Measurements from ENCODE around the gene ZNF296.

- TF ChIP-seq POLR2AphosphoS5 (IDR thresholded peaks at IDR 0.05; ENCODE audit: low read depth, low read length) (no peak; the same call in 1 of the 2 replicates), CTCF (IDR thresholded peaks at IDR 0.05 in 2 of 3, conservative IDR thresholded peaks at IDR 0.05 in 1 of 3; ENCODE audit: borderline replicate concordance in 1 of 3, insufficient read depth in 1 of 3, low read depth in 2 of 3, low read length in 2 of 3) (peak; percentile 67 to 95 (median 90); a peak in 5 of 6 replicates), EZH2 (IDR thresholded peaks at IDR 0.05) (no peak), ELF1 (IDR thresholded peaks at IDR 0.05; ENCODE audit: borderline replicate concordance, low read depth) (no peak), MAX (IDR thresholded peaks at IDR 0.05) (no peak), POLR2A (IDR thresholded peaks at IDR 0.05; ENCODE audit: borderline replicate concordance, extremely low read depth, insufficient read depth, insufficient read length) (no peak), EGR1 (IDR thresholded peaks at IDR 0.05; ENCODE audit: low read depth) (no peak), FOSL1 (IDR thresholded peaks at IDR 0.05; ENCODE audit: low read depth) (no peak), CEBPB (IDR thresholded peaks at IDR 0.05; ENCODE audit: low read depth) (no peak), RAD21 (IDR thresholded peaks at IDR 0.05; ENCODE audit: low read depth) (peak; percentile 76), EZH2phosphoT487 (IDR thresholded peaks at IDR 0.05; ENCODE audit: borderline replicate concordance) (no peak)
Measured at GRCh38 chr19:45059258-45059965, 16.9 kb downstream of the ZNF296 start.

Measured in HCT116 (cell line).